IPS-18c (cell line): ENCODE results near the gene MX2.

ENCODE experiments used
- H3K4me3 ChIP-seq: 2 replicates; pipeline ENCODE4 v1.7.0; 2013; ENCODE audit warnings: low read depth, mild to moderate bottlenecking, low read length, moderate library complexity; ENCODE audit not compliant: insufficient read depth
- H3K9me3 ChIP-seq: one replicate; pipeline ENCODE4 v1.6.1; 2013; ENCODE audit warnings: mild to moderate bottlenecking, low read length, moderate library complexity; ENCODE audit not compliant: control insufficient read depth, insufficient read depth

Gene MX2

GRCh38 chr21:41432562-41433460 lies 71.0 kb downstream of the MX2 start:
- Histone ChIP-seq H3K9me3 (no peaks in the 10 kb centered on the region), H3K4me3 (no peak overlapping the region)

GRCh38 chr21:41433566-41433965 lies 71.7 kb downstream of the MX2 start:
- Histone ChIP-seq H3K9me3 (no peaks in the 10 kb centered on the region), H3K4me3 (no peak overlapping the region)

- H3K4me3 ChIP-seq, result no peak overlapping the region
- no peaks in the 10 kb centered on the region for H3K9me3 ChIP-seq
These were observed 73.9 kb downstream of the MX2 start for GRCh38 chr21:41435706-41436105.

- Histone ChIP-seq H3K9me3 (no peaks in the 10 kb centered on the region), H3K4me3 (no peak overlapping the region)
These were observed 75.9 kb downstream of the MX2 start for GRCh38 chr21:41437729-41438128.

GRCh38 chr21:41438425-41439113 lies 76.7 kb downstream of the MX2 start:
- Histone ChIP-seq H3K4me3 (no peak overlapping the region), H3K9me3 (no peaks in the 10 kb centered on the region)

- Histone ChIP-seq H3K9me3 (no peaks in the 10 kb centered on the region), H3K4me3 (no peak overlapping the region)
These were observed 77.4 kb downstream of the MX2 start for GRCh38 chr21:41439248-41439647.

GRCh38 chr21:41441546-41441945 lies 79.7 kb downstream of the MX2 start:
- Histone ChIP-seq H3K4me3 (no peak overlapping the region), H3K9me3 (no peaks in the 10 kb centered on the region)

- no peak overlapping the region for H3K4me3 ChIP-seq
- H3K9me3 ChIP-seq, result no peaks in the 10 kb centered on the region
These were observed 80.8 kb downstream of the MX2 start for GRCh38 chr21:41442481-41443186.

GRCh38 chr21:41443562-41443961 lies 81.7 kb downstream of the MX2 start:
- Histone ChIP-seq H3K4me3 (no peak overlapping the region), H3K9me3 (no peaks in the 10 kb centered on the region)

GRCh38 chr21:41444703-41445464 lies 83.1 kb downstream of the MX2 start:
- no peak overlapping the region for H3K4me3 ChIP-seq
- no peaks in the 10 kb centered on the region for H3K9me3 ChIP-seq

GRCh38 chr21:41445465-41445862 lies 83.6 kb downstream of the MX2 start:
- Histone ChIP-seq H3K4me3 (no peak overlapping the region), H3K9me3 (no peaks in the 10 kb centered on the region)

GRCh38 chr21:41446586-41446985 lies 84.8 kb downstream of the MX2 start:
- no peak overlapping the region for H3K4me3 ChIP-seq
- no peaks in the 10 kb centered on the region for H3K9me3 ChIP-seq

GRCh38 chr21:41447356-41447755 lies 85.5 kb downstream of the MX2 start:
- Histone ChIP-seq H3K4me3 (no peak overlapping the region), H3K9me3 (no peaks in the 10 kb centered on the region)

GRCh38 chr21:41449613-41450012 lies 87.8 kb downstream of the MX2 start:
- Histone ChIP-seq H3K4me3 (no peak overlapping the region), H3K9me3 (no peaks in the 10 kb centered on the region)

GRCh38 chr21:41451753-41452676 lies 90.2 kb downstream of the MX2 start:
- Histone ChIP-seq H3K9me3 (no peaks in the 10 kb centered on the region), H3K4me3 (no peak overlapping the region)

- H3K9me3 ChIP-seq, result no peaks in the 10 kb centered on the region
- no peak overlapping the region for H3K4me3 ChIP-seq
These were observed 91.4 kb downstream of the MX2 start for GRCh38 chr21:41453198-41453597.
